HG02610 (cell line): Measurements from ENCODE around the gene PRR7.
"Not testable (repeated sequence)": the region's sequence is repeated elsewhere in the genome, so short reads cannot be mapped to it uniquely, and the experiment has no call there.

ENCODE experiments used
- ATAC-seq: cut with Tn5 transposase; IDR thresholded peaks from one replicate; pipeline ENCODE4 v1.9.1; 2021; ENCODE audit warnings: mild to moderate bottlenecking, moderate library complexity; ENCODE audit not compliant: unreplicated experiment

PRR7 gene

GRCh38 chr5:177446200-177447065, at the start of gene PRR7:
Gene PRR7, plus strand, starts transcription at chr5:177446814. Its CDS starts 8,254 bp downstream, at chr5:177455068.
- peak; percentile 36 for ATAC-seq

GRCh38 chr5:177397875-177398390, 48.7 kb upstream of the PRR7 start:
- no peak for ATAC-seq

- ATAC-seq: no peak
Measured at GRCh38 chr5:177399997-177400868, 46.4 kb upstream of the PRR7 start, which contains the start of gene PFN3. Gene PFN3, minus strand, starts transcription at chr5:177400661. Its CDS starts 85 bp downstream, at chr5:177400576.

- no peak for ATAC-seq
Measured at GRCh38 chr5:177402271-177403043, 44.2 kb upstream of the PRR7 start.

- no peak for ATAC-seq
Measured at GRCh38 chr5:177403102-177403791, 43.4 kb upstream of the PRR7 start.

GRCh38 chr5:177403792-177404640, 42.6 kb upstream of the PRR7 start:
- ATAC-seq: peak; percentile 63

- ATAC-seq: no peak
Measured at GRCh38 chr5:177404641-177405179, 41.9 kb upstream of the PRR7 start.

- ATAC-seq: no peak
Measured at GRCh38 chr5:177405312-177405711, 41.3 kb upstream of the PRR7 start.

GRCh38 chr5:177405805-177406204, 40.8 kb upstream of the PRR7 start:
- ATAC-seq: no peak

- ATAC-seq: no peak
Measured at GRCh38 chr5:177409043-177409801, 37.4 kb upstream of the PRR7 start, which contains the start of gene F12. Gene F12, minus strand, starts transcription at chr5:177409564. Its CDS starts 37 bp downstream, at chr5:177409527.

GRCh38 chr5:177410575-177410974, 36.0 kb upstream of the PRR7 start:
- no peak for ATAC-seq

GRCh38 chr5:177412603-177413233, 33.9 kb upstream of the PRR7 start:
- peak; percentile 65 for ATAC-seq

- ATAC-seq: no peak
Measured at GRCh38 chr5:177414481-177414880, 32.1 kb upstream of the PRR7 start.

GRCh38 chr5:177417081-177417480, 29.5 kb upstream of the PRR7 start:
- not testable (repeated sequence) for ATAC-seq

GRCh38 chr5:177419046-177419445, 27.6 kb upstream of the PRR7 start:
- no peak for ATAC-seq

- not testable (repeated sequence) for ATAC-seq
Measured at GRCh38 chr5:177420472-177420871, 26.1 kb upstream of the PRR7 start.

GRCh38 chr5:177421062-177421798, 25.4 kb upstream of the PRR7 start:
- ATAC-seq: no peak
